HG03045 (cell line): ENCODE results near the gene AKT3.
A peak's percentile ranks its signal among the peaks of the same experiment; 100 is the strongest.

Source experiments
- ATAC-seq: cut with Tn5 transposase; IDR thresholded peaks from one replicate; pipeline ENCODE4 v1.9.1; 2021; ENCODE audit warnings: mild to moderate bottlenecking, moderate library complexity; ENCODE audit not compliant: unreplicated experiment

AKT3 gene

GRCh38 chr1:243473227-243474135, 376.6 kb downstream of the AKT3 start:
- no peak for ATAC-seq

- ATAC-seq: peak; percentile 76
Observed at GRCh38 chr1:243471754-243472745, 378.0 kb downstream of the AKT3 start.

- no peak for ATAC-seq
Observed at GRCh38 chr1:243471026-243471685, 378.9 kb downstream of the AKT3 start.

- ATAC-seq: no peak
Observed at GRCh38 chr1:243470502-243470901, 379.5 kb downstream of the AKT3 start.

- no peak for ATAC-seq
Observed at GRCh38 chr1:243469497-243469896, 380.5 kb downstream of the AKT3 start.

GRCh38 chr1:243465738-243466137, 384.3 kb downstream of the AKT3 start:
- ATAC-seq: no peak

GRCh38 chr1:243465081-243465480, 385.0 kb downstream of the AKT3 start:
- no peak for ATAC-seq

GRCh38 chr1:243462929-243463697, 386.9 kb downstream of the AKT3 start:
- no peak for ATAC-seq

GRCh38 chr1:243461700-243462099, 388.3 kb downstream of the AKT3 start:
- ATAC-seq: no peak

- ATAC-seq: no peak
Observed at GRCh38 chr1:243459059-243459458, 391.0 kb downstream of the AKT3 start.

- no peak for ATAC-seq
Observed at GRCh38 chr1:243457363-243457982, 392.6 kb downstream of the AKT3 start.

GRCh38 chr1:243455760-243456651, 394.0 kb downstream of the AKT3 start:
- no peak for ATAC-seq

- no peak for ATAC-seq
Observed at GRCh38 chr1:243454328-243454997, 395.6 kb downstream of the AKT3 start.

GRCh38 chr1:243452092-243452491, 398.0 kb downstream of the AKT3 start:
- no peak for ATAC-seq

- no peak for ATAC-seq
Observed at GRCh38 chr1:243449373-243449772, 400.7 kb downstream of the AKT3 start.

GRCh38 chr1:243447844-243448243, 402.2 kb downstream of the AKT3 start:
- no peak for ATAC-seq

GRCh38 chr1:243447347-243447746, 402.7 kb downstream of the AKT3 start:
- ATAC-seq: no peak

- ATAC-seq: no peak
Observed at GRCh38 chr1:243443557-243443956, 406.5 kb downstream of the AKT3 start.
